GM18517 (cell line): Measurements from ENCODE around the gene IGSF9B.

ENCODE experiments used
- ATAC-seq: cut with Tn5 transposase; IDR thresholded peaks from one replicate; pipeline ENCODE4 v1.9.1; 2021; ENCODE audit warnings: mild to moderate bottlenecking, moderate library complexity; ENCODE audit not compliant: unreplicated experiment

The IGSF9B gene

GRCh38 chr11:133985981-133986944 is 29.5 kb upstream of the IGSF9B start:
- no peak for ATAC-seq

GRCh38 chr11:133984828-133985227 is 28.1 kb upstream of the IGSF9B start:
- no peak for ATAC-seq

GRCh38 chr11:133983660-133984316 is 27.0 kb upstream of the IGSF9B start:
- ATAC-seq, result no peak

GRCh38 chr11:133982876-133983275 is 26.1 kb upstream of the IGSF9B start:
- ATAC-seq, result no peak

GRCh38 chr11:133982151-133982550 is 25.4 kb upstream of the IGSF9B start:
- ATAC-seq, result no peak

- ATAC-seq, result no peak
Measured at GRCh38 chr11:133981156-133981555, 24.4 kb upstream of the IGSF9B start.

- no peak for ATAC-seq
Measured at GRCh38 chr11:133980665-133981064, 23.9 kb upstream of the IGSF9B start.

- no peak for ATAC-seq
Measured at GRCh38 chr11:133978794-133979193, 22.0 kb upstream of the IGSF9B start.

GRCh38 chr11:133977067-133977677 is 20.4 kb upstream of the IGSF9B start:
- ATAC-seq, result peak; percentile 96

- no peak for ATAC-seq
Measured at GRCh38 chr11:133975488-133975849, 18.7 kb upstream of the IGSF9B start.

GRCh38 chr11:133974836-133975487 is 18.2 kb upstream of the IGSF9B start:
- no peak for ATAC-seq

GRCh38 chr11:133971881-133972280 is 15.1 kb upstream of the IGSF9B start:
- ATAC-seq, result no peak

- no peak for ATAC-seq
Measured at GRCh38 chr11:133969112-133969511, 12.3 kb upstream of the IGSF9B start.

GRCh38 chr11:133968300-133968699 is 11.5 kb upstream of the IGSF9B start:
- ATAC-seq, result no peak

- ATAC-seq, result no peak
Measured at GRCh38 chr11:133967599-133968238, 11.0 kb upstream of the IGSF9B start.

GRCh38 chr11:133966921-133967598 is 10.3 kb upstream of the IGSF9B start:
- ATAC-seq, result no peak

- ATAC-seq, result no peak
Measured at GRCh38 chr11:133966172-133966651, 9.4 kb upstream of the IGSF9B start.

- no peak for ATAC-seq
Measured at GRCh38 chr11:133965031-133965601, 8.3 kb upstream of the IGSF9B start.

GRCh38 chr11:133964356-133964755 is 7.6 kb upstream of the IGSF9B start:
- ATAC-seq, result no peak

GRCh38 chr11:133961890-133962289 is 5.1 kb upstream of the IGSF9B start:
- ATAC-seq, result no peak
